GM18507 (cell line): ENCODE measurements around the gene F2RL3.

Source experiments
- DNase-seq: peaks from one replicate; pipeline ENCODE4 v3.0.0; 2011; ENCODE audit warnings: low read depth; ENCODE audit not compliant: insufficient read length; ENCODE audit errors: extremely low spot score
- FAIRE-seq: peaks from 2 replicates; lab custom pipeline; 2011; peaks lifted over from hg19 to GRCh38; lab: Jason Lieb, UNC

F2RL3 gene

GRCh38 chr19:16888629-16889365, at the start of gene F2RL3:
F2RL3 (plus strand) TSS chr19:16888999; CDS start chr19:16889190, 191 bp downstream.
- DNase-seq (peak; percentile 68), FAIRE-seq (peak; percentile 88)

GRCh38 chr19:16841391-16841926, 47.3 kb upstream of the F2RL3 start:
- DNase-seq: no peak
- FAIRE-seq: no peak

- no peak for FAIRE-seq
- no peak for DNase-seq
Observed at GRCh38 chr19:16846901-16847300, 41.9 kb upstream of the F2RL3 start.

- FAIRE-seq: no peak
Observed at GRCh38 chr19:16847430-16847829, 41.4 kb upstream of the F2RL3 start.

GRCh38 chr19:16849168-16849567, 39.6 kb upstream of the F2RL3 start:
- FAIRE-seq: no peak
- DNase-seq: no peak

More at GRCh38 chr19:16847430-16847829, 41.4 kb upstream of the F2RL3 start:
- DNase-seq: no peak

GRCh38 chr19:16850133-16850532, 38.7 kb upstream of the F2RL3 start:
- FAIRE-seq (no peak), DNase-seq (no peak)

GRCh38 chr19:16851031-16851712, 37.6 kb upstream of the F2RL3 start:
- no peak for DNase-seq
- FAIRE-seq: no peak

- DNase-seq (no peak), FAIRE-seq (no peak)
Observed at GRCh38 chr19:16853066-16853465, 35.7 kb upstream of the F2RL3 start.

GRCh38 chr19:16856091-16856490, 32.7 kb upstream of the F2RL3 start:
- no peak for FAIRE-seq

GRCh38 chr19:16859626-16860025, 29.2 kb upstream of the F2RL3 start:
- DNase-seq: no peak
- no peak for FAIRE-seq

More at GRCh38 chr19:16856091-16856490, 32.7 kb upstream of the F2RL3 start:
- no peak for DNase-seq

- DNase-seq (no peak), FAIRE-seq (no peak)
Observed at GRCh38 chr19:16860118-16860517, 28.7 kb upstream of the F2RL3 start.

- FAIRE-seq (no peak), DNase-seq (no peak)
Observed at GRCh38 chr19:16861011-16861410, 27.8 kb upstream of the F2RL3 start.

GRCh38 chr19:16861834-16862233, 27.0 kb upstream of the F2RL3 start:
- DNase-seq (no peak), FAIRE-seq (no peak)

- FAIRE-seq (no peak), DNase-seq (no peak)
Observed at GRCh38 chr19:16862826-16863415, 25.9 kb upstream of the F2RL3 start.

GRCh38 chr19:16867211-16867610, 21.6 kb upstream of the F2RL3 start:
- DNase-seq (no peak), FAIRE-seq (no peak)

- DNase-seq (no peak), FAIRE-seq (no peak)
Observed at GRCh38 chr19:16868423-16869130, 20.2 kb upstream of the F2RL3 start.

- DNase-seq: no peak
- FAIRE-seq: no peak
Observed at GRCh38 chr19:16869331-16869972, 19.3 kb upstream of the F2RL3 start.

- no peak for FAIRE-seq
- DNase-seq: no peak
Observed at GRCh38 chr19:16871871-16872270, 16.9 kb upstream of the F2RL3 start.

- FAIRE-seq: no peak
Observed at GRCh38 chr19:16872728-16873127, 16.1 kb upstream of the F2RL3 start.

More at GRCh38 chr19:16872728-16873127, 16.1 kb upstream of the F2RL3 start:
- no peak for DNase-seq
